Astrocyte of the cerebellum (primary cell): Measurements from ENCODE around the gene PARVG.
A peak's percentile ranks its signal among the peaks of the same experiment; 100 is the strongest.

ENCODE experiments used
- DNase-seq: peaks from one replicate; pipeline ENCODE4 v3.0.0-alpha.2; 2011; ENCODE audit warnings: low read depth
- H3K4me3 ChIP-seq: 2 replicates; pipeline ENCODE4 v1.5.1; 2011; ENCODE audit warnings: mild to moderate bottlenecking, low read depth, low read length, moderate library complexity
- CTCF ChIP-seq: IDR thresholded peaks from 2 replicates; pipeline ENCODE4 v1.5.1; 2012; ENCODE audit warnings: low read length, low read depth, moderate library complexity, mild to moderate bottlenecking; ENCODE audit errors: missing control alignments
- in situ Hi-C: cut with HindIII; loops from 2 replicates; pipeline ENCODE4 v1.10.0; 2017; ENCODE audit warnings: low sequenced_read_pairs

PARVG gene

GRCh38 chr22:44159221-44159620 is 21.5 kb upstream of the PARVG start:
- DNase-seq: peak; percentile 44
- TF ChIP-seq CTCF: no peak

GRCh38 chr22:44159811-44160210 is 20.9 kb upstream of the PARVG start:
- in situ Hi-C loops: loop anchor here (5.0 to 10.0 kb wide), 2 partner anchors 72 to 145 kb away; no protein-coding TSS in a partner anchor
- no peak overlapping the region for H3K4me3 ChIP-seq
- no peak for DNase-seq
- no peak for TF ChIP-seq CTCF

More at GRCh38 chr22:44159221-44159620, 21.5 kb upstream of the PARVG start:
- no peak overlapping the region for H3K4me3 ChIP-seq
- in situ Hi-C loops: loop anchor here (5.0 to 10.0 kb wide), 2 partner anchors 73 to 146 kb away; no protein-coding TSS in a partner anchor

- in situ Hi-C loops: no loop called here
- no peak for TF ChIP-seq CTCF
- H3K4me3 ChIP-seq: no peak overlapping the region
- no peak for DNase-seq
Measured at GRCh38 chr22:44160421-44160820, 20.3 kb upstream of the PARVG start.

- TF ChIP-seq CTCF: no peak
- no peak overlapping the region for H3K4me3 ChIP-seq
- no peak for DNase-seq
- in situ Hi-C loops: no loop called here
Measured at GRCh38 chr22:44161673-44162072, 19.1 kb upstream of the PARVG start.

- no peak for DNase-seq
- no peak for TF ChIP-seq CTCF
- H3K4me3 ChIP-seq: no peak overlapping the region
- in situ Hi-C loops: no loop called here
Measured at GRCh38 chr22:44162960-44163359, 17.8 kb upstream of the PARVG start.

- no peak overlapping the region for H3K4me3 ChIP-seq
- TF ChIP-seq CTCF: no peak
- in situ Hi-C loops: no loop called here
- no peak for DNase-seq
Measured at GRCh38 chr22:44163536-44163935, 17.2 kb upstream of the PARVG start.

- no peak for TF ChIP-seq CTCF
- no peak for DNase-seq
- in situ Hi-C loops: no loop called here
- no peak overlapping the region for H3K4me3 ChIP-seq
Measured at GRCh38 chr22:44164031-44164430, 16.7 kb upstream of the PARVG start.
